Left lung (tissue), 14 donors: ENCODE results near the gene SLC5A8. TPM values are rescaled to one million over a fixed set of nuclear protein-coding genes. Genes with fewer than 3 reads are reported as not detected.

ENCODE experiments used
- ATAC-seq: fragments of 200-7000 bp; cut with Tn5 transposase; one replicate; pipeline ENCODE4 v1.9.1; 2020; ENCODE audit warnings: moderate library complexity
- DNase-seq, 4 donors: peaks; one replicate each; pipeline ENCODE4 v3.0.0-alpha.2; 2013 to 2020
- H3K27ac ChIP-seq, 2 donors: fragments of 200-600 bp; sonication (generic) in 1 of 2; one replicate each; pipeline versions ENCODE4 v1.5.0 to v1.8.0; 2020 to 2021
- H3K27me3 ChIP-seq, 2 donors: fragments of 200-600 bp; sonication (generic) in 1 of 2; one replicate each; pipeline versions ENCODE4 v1.5.0 to v1.8.0; 2020 to 2021
- H3K36me3 ChIP-seq, 2 donors: fragments of 200-600 bp; sonication (generic) in 1 of 2; one replicate each; pipeline versions ENCODE4 v1.5.0 to v1.8.0; 2020 to 2021
- H3K4me1 ChIP-seq, 2 donors: fragments of 200-600 bp; one replicate each; pipeline ENCODE4 v1.8.0; 2021
- H3K4me3 ChIP-seq, 2 donors: fragments of 200-600 bp; sonication (generic) in 1 of 2; one replicate each; pipeline versions ENCODE4 v1.5.0 to v1.8.0; 2020 to 2021; ENCODE audit warnings: mild to moderate bottlenecking in 1 of 2
- H3K9me3 ChIP-seq, 2 donors: fragments of 200-600 bp; sonication (generic) in 1 of 2; one replicate each; pipeline versions ENCODE4 v1.5.0 to v1.8.0; 2020 to 2021
- intact Hi-C, 2 donors: fragments of 100-400 bp; cut with DNase I; formaldehyde crosslinking; loops; one replicate each; pipeline versions ENCODE4 v1.11.2 to v1.14.2; 2022
- long read RNA-seq, 12 donors: library from polyadenylated mRNA in 2 of 12; unstranded in 2 of 12; transcript quantifications; one replicate each; pipeline ENCODE4 v2.0.0 and lab custom pipeline, GENCODE V29; 2019 to 2026
- polyA plus RNA-seq, 6 donors: library from polyadenylated mRNA; unstranded; fragments of 120-200 nt; gene quantifications; one replicate each; pipeline ENCODE4 v1.2.1, GENCODE V29; 2013; ENCODE audit not compliant: insufficient read length in 6 of 6
- total RNA-seq, 2 donors: library from RNA; stranded (reverse); fragmentation: NEBNext Ultra II Directional; extraction: Animal tissue kit (Norgen Biotek cat#: 25700); gene quantifications; one replicate each; pipeline ENCODE4 v1.2.1, GENCODE V29; 2021
- TF ChIP-seq, protein P1 (sequence below), 2 donors: fragments of 200-600 bp; sonication (generic) in 1 of 2; IDR thresholded peaks; one replicate each; pipeline versions ENCODE4 v1.5.0 to v1.8.0; 2021; ENCODE audit warnings: antibody characterized with exemption in 2 of 2
- donor health status: DM: no; HTN: yes; CAD: no.
- donor health status: DM: no; HTN: no; CAD: no.

SLC5A8 gene
- 1 to 10 TPM; 1.0 to 5.5 TPM for total RNA-seq
- polyA plus RNA-seq = under 1 TPM in 4 of 6 donors, not detected in 2; 0.04 to 0.23 (median 0.09) TPM
- long read RNA-seq, donor 1 = 0 reads
- long read RNA-seq, donor 2 = 0 reads
- long read RNA-seq, donor 3 = 0 reads
- long read RNA-seq, donor 4 = 0 reads
- long read RNA-seq, donor 5 = 0 reads
- long read RNA-seq, donor 6 = 0 reads
- long read RNA-seq, donor 7 = 0 reads
- long read RNA-seq, donor 8 = 0 reads
- long read RNA-seq, donor 9 = 0 reads
- long read RNA-seq, donor 10 = 0 reads
- long read RNA-seq, donor 11 = 0 reads
- long read RNA-seq, donor 12 = 0 reads

- Histone ChIP-seq H3K36me3 (no peaks in the 10 kb centered on the region), H3K27me3 (peaks cover 12 to 43% of the 10 kb centered on the region in 2 donors), H3K27ac (no peak within 1 kb of the TSS), H3K9me3 (peaks cover 0 to 2% of the 10 kb centered on the region in 2 donors), H3K4me3 (peak within 1 kb of the TSS; percentile 13 to 33), H3K4me1 (no peaks in the 10 kb centered on the region)
- peak; percentile 83 for ATAC-seq
- intact Hi-C loops = no loop called here
- peak in 2 of 4 donors; percentile 44 to 76 for DNase-seq
- TF ChIP-seq, protein P1, sequence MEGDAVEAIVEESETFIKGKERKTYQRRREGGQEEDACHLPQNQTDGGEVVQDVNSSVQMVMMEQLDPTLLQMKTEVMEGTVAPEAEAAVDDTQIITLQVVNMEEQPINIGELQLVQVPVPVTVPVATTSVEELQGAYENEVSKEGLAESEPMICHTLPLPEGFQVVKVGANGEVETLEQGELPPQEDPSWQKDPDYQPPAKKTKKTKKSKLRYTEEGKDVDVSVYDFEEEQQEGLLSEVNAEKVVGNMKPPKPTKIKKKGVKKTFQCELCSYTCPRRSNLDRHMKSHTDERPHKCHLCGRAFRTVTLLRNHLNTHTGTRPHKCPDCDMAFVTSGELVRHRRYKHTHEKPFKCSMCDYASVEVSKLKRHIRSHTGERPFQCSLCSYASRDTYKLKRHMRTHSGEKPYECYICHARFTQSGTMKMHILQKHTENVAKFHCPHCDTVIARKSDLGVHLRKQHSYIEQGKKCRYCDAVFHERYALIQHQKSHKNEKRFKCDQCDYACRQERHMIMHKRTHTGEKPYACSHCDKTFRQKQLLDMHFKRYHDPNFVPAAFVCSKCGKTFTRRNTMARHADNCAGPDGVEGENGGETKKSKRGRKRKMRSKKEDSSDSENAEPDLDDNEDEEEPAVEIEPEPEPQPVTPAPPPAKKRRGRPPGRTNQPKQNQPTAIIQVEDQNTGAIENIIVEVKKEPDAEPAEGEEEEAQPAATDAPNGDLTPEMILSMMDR (IDR thresholded peaks at IDR 0.05) = no peak
These were observed at the start of gene SLC5A8 for GRCh38 chr12:101209319-101210302. Gene SLC5A8, minus strand, starts transcription at chr12:101210238. Its CDS starts 390 bp downstream, at chr12:101209848.

GRCh38 chr12:101257357-101257756, 47.3 kb upstream of the SLC5A8 start:
- no peak overlapping the region for H3K27ac ChIP-seq
- TF ChIP-seq, protein P1 (IDR thresholded peaks at IDR 0.05) = no peak
- H3K4me1 ChIP-seq = no peaks in the 10 kb centered on the region
- intact Hi-C loops = no loop called here
- no peaks in the 10 kb centered on the region for H3K27me3 ChIP-seq
- H3K9me3 ChIP-seq = peaks cover 0 to 5% of the 10 kb centered on the region in 2 donors
- ATAC-seq (no peak), DNase-seq (no peak)
- no peak overlapping the region for H3K4me3 ChIP-seq
- no peaks in the 10 kb centered on the region for H3K36me3 ChIP-seq

- no peak for ATAC-seq
- H3K36me3 ChIP-seq = no peaks in the 10 kb centered on the region
- TF ChIP-seq, protein P1 (IDR thresholded peaks at IDR 0.05) = no peak
- intact Hi-C loops = no loop called here
- DNase-seq = no peak
- H3K9me3 ChIP-seq = peaks cover 0 to 5% of the 10 kb centered on the region in 2 donors
- H3K4me3 ChIP-seq = no peak overlapping the region
- H3K4me1 ChIP-seq = no peaks in the 10 kb centered on the region
- H3K27ac ChIP-seq = no peak overlapping the region
- H3K27me3 ChIP-seq = no peaks in the 10 kb centered on the region
These were observed 46.2 kb upstream of the SLC5A8 start for GRCh38 chr12:101256266-101256665.

- H3K27ac ChIP-seq = no peak overlapping the region
- no peak overlapping the region for H3K4me3 ChIP-seq
- no peaks in the 10 kb centered on the region for H3K4me1 ChIP-seq
- DNase-seq (no peak), ATAC-seq (no peak)
- H3K36me3 ChIP-seq = no peaks in the 10 kb centered on the region
- H3K27me3 ChIP-seq = no peaks in the 10 kb centered on the region
- peaks cover 0 to 4% of the 10 kb centered on the region in 2 donors for H3K9me3 ChIP-seq
- intact Hi-C loops = no loop called here
- TF ChIP-seq, protein P1 (IDR thresholded peaks at IDR 0.05) = no peak
These were observed 33.6 kb upstream of the SLC5A8 start for GRCh38 chr12:101243616-101244015.

DNA sequence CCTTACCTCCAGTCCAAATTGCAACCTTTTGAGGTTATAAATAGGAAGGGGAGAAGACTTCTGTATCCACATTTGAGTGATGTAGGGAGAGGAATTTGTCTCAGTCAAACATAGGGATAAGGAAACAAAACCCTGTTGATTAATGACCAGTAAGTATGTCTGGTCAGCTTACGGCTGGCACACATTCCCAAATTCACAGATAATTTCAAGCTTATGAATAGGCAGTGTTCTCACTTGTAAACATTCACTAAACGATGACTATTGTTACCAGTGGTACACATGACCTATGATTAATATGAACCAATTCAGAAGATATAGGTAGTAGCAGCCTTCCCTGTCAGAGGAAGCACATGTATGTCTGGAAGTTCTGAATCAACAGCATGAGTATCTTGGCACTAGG, 33.0 kb upstream of the SLC5A8 start:
- TF ChIP-seq, protein P1 (IDR thresholded peaks at IDR 0.05) = no peak
- ATAC-seq = no peak
- H3K27ac ChIP-seq = no peak overlapping the region
- H3K27me3 ChIP-seq = no peaks in the 10 kb centered on the region
- no peak for DNase-seq
- intact Hi-C loops = no loop called here
- H3K4me1 ChIP-seq = no peaks in the 10 kb centered on the region
- peaks cover 0 to 4% of the 10 kb centered on the region in 2 donors for H3K9me3 ChIP-seq
- H3K36me3 ChIP-seq = no peaks in the 10 kb centered on the region
- no peak overlapping the region for H3K4me3 ChIP-seq
